VCaP (cell line): ENCODE measurements around the gene TMEM187.
"Not testable (repeated sequence)": the region's sequence is repeated elsewhere in the genome, so short reads cannot be mapped to it uniquely, and the experiment has no call there.

Experiments
- H3K27ac ChIP-seq: fragments of 450-650 bp; 2 replicates; pipeline ENCODE4 v1.5.1; 2017
- TF ChIP-seq, protein P1 (sequence below): fragments of 450-650 bp; conservative IDR thresholded peaks from 2 replicates; pipeline ENCODE4 v1.5.1; 2017; ENCODE audit warnings: mild to moderate bottlenecking, moderate library complexity

TMEM187 gene

DNA sequence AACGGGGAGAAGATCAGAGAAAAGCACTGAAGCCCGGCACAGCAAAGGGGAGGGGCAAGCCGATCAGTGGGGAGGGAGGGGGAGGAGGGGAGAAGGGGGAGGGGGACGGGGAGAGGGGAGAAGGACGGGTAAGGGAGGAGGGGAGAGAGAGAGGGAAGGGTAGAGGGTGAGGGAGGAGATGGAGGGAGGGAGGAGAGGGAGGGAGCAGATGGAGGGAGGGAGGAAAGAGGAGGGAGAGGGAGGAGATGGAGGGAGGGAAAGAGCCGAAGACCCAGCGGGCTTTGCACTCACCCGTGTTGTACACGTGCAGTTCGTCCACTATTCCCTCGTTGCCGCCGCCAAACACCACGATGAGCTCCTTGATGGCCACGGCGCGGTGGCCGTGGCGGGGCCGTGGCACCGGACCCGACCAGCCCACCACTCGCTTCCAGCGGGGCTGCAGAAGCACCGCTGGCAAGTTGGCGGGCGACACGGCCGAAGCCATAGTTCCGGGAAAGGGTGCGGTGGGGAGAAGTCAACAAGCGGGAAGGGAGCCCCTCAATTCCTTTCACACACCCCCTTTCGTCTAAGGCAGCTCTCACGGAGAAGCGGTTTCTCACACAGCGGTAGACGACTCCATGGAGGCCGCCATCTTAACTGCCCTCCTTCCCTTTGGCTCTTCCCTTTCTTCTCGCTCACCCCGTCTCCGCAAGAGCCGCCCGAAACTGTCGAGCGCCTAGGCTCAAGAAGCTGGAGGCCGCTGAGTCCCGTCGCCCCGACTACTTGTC lies 2.0 kb upstream of the TMEM187 start:
- TF ChIP-seq, protein P1, sequence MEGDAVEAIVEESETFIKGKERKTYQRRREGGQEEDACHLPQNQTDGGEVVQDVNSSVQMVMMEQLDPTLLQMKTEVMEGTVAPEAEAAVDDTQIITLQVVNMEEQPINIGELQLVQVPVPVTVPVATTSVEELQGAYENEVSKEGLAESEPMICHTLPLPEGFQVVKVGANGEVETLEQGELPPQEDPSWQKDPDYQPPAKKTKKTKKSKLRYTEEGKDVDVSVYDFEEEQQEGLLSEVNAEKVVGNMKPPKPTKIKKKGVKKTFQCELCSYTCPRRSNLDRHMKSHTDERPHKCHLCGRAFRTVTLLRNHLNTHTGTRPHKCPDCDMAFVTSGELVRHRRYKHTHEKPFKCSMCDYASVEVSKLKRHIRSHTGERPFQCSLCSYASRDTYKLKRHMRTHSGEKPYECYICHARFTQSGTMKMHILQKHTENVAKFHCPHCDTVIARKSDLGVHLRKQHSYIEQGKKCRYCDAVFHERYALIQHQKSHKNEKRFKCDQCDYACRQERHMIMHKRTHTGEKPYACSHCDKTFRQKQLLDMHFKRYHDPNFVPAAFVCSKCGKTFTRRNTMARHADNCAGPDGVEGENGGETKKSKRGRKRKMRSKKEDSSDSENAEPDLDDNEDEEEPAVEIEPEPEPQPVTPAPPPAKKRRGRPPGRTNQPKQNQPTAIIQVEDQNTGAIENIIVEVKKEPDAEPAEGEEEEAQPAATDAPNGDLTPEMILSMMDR: no peak
- peak overlapping the region; percentile 98 for H3K27ac ChIP-seq

DNA sequence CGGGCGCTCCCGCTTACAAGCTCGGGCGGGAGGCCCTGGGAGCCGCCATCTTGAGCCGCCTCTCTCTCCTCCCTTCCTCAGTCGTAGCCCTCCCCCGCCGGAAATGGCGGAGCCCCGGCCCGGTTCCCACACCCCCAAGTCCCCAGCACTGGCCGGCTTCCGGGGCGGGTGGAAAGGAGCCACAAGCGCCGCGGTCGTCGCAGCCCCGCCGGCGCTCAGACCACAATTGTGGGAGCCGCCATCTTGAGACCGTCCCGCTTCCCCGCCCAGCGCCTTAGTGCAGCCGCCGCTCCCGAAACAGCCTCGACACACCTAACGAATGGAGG lies 1.5 kb upstream of the TMEM187 start:
- TF ChIP-seq, protein P1: no peak

DNA sequence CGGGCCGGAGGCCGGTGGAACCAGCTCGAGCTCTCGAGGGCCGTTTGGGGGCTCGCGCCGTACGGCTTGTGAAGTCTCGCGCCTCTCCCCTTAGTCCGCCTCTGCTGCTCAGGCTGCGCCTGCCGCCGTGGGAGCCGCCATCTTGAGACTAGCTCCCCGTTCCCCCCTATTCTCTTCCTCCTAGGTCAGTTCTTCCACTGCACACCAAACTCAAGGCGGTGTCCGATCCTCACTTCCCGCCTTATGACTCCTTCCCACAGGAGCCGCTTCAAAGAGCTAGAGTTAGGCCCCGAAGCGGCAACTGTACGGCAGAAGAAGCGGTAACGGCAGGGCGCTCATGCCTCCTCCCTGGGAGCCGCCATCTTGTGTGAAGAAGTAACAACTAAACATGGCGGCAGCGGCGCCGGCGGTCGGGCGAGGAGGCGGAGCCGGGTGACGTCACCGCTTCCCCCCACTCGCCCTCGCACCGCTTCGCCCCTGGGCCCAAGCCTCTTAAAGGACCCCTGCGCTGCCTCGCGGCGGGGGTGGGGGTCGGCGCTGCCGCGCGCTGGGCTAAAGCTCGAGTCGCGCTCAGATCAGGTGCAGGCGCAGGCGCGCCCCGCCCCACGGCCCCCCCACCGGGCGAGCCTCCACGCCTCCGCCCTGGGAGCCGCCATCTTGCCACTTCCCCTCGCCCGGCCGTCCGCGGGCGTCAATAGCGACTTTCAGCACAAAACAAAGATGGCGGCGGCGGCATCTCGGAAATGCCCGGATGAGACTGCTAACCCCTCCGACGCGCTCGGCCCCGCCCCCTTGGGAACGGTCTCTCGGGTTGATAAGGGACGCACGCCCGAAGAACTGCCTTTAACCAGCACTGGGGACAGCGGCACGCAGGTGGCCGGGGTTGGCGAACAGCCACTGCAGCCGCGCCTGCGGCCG lies 845 bp upstream of the TMEM187 start, which contains the start of gene HCFC1:
Gene HCFC1, minus strand, starts transcription at position 369 of the 918 bp plus-strand sequence. CDS start 978 bp downstream, outside the sequence.
- TF ChIP-seq, protein P1: no peak
- H3K27ac ChIP-seq: peak within 1 kb of the TSS; percentile 98

More for the DNA sequence above, 1.5 kb upstream of the TMEM187 start:
- H3K27ac ChIP-seq: peak overlapping the region; percentile 98

DNA sequence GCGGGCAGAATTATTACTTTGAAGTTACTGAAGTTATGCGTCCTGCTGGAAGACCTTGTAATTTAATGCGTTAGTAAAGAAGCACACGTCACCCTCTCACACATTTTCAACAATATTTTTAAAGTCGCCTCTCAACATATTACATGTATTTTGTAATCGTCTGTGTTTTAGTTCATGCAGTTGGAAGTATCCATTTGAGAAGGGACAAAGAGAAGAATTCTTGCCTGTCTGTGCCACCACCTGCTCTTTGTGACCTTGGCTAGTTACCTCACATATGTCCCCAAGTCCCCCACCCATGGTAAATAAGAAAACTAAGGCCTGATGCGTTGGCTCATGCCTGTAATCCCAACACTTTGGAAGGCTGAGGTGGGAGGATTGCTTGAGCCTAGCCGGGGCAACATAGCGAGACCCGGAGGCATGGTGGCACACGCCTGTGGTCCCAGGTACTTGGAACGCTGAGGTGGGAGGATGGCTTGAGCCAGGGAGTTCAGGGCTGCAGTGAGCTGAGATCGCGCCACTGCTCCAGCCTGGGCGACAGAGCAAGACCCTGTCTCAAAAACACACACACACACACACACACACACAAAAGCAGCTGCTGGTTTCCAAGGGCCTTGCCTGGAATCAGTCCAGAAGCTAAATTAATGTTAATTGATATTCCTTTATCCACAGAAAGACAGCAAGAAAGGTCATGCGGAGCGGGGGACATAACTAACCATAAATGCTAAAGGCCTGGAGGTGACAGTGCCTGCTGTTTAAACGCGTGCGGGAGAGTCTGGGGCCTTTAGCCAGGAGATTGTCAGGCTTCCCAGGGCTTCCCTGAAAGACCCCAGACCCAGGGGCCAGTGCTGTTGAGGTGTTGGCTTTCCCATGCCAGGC lies 811 bp downstream of the TMEM187 start:
- TF ChIP-seq, protein P1: no peak

DNA sequence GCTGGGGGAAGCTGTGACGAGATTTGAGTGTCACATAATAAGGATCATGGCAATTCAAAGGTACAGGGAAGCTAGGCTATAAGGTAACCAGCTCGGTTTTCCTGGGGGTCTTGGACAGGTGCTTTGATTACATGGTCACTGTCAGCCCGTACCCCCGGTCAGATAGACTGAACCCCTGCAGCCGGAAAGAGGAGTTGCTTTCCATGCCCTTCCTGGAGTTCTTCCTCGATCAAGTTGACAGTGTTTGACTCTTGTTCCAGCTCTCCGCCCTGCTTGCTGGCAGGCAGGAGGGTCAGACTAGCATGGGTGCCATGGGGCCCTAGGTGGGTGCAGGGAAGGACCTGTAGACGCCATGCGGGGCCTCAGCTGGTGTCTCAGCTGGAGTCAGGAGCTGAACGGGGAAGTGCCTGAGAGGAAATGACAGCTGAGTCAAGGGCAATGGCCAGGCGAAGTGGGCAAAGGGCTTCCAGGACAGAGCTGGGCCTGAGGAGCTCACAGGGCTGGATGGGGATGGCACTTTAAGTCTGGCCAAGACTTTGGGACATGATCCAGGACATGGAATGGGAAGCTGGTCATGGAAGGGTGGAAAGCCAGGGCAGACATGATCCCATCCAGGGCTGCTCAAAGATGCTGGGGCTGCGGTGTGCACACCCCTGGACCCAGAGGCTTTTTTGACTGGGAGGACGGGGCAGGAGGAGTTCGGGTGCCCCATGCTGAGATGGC lies 1.6 kb downstream of the TMEM187 start:
- TF ChIP-seq, protein P1: no peak
- H3K27ac ChIP-seq: peak overlapping the region; percentile 98

More for the DNA sequence above, 811 bp downstream of the TMEM187 start:
- H3K27ac ChIP-seq: peak overlapping the region; percentile 98

DNA sequence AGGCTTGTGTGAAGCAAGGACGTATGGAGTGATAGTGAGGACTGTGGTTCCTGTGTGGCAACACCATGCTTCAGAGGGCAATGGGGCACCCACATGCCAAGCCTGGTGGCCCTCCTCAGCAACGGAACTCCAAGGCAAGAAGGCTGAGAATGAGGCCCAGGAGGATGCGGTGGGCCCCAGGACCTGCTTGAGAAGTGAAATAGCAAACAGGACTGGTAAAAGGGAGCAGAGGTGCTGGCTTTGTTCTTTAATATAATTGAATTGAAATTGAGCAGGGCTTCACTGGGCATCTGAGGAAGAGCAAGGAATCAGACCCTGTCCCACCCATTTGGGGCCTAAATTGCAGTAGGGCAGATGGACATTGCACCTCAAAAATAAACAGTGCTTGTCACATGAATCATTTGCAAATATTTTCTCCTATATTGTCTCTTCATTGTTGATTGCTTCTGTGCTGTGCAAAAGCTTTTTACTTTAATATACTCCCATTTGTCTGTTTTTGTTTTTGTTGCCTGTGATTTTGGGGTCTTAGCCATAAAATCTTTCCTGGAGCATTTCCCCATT lies 2.3 kb downstream of the TMEM187 start:
- peak overlapping the region; percentile 98 for H3K27ac ChIP-seq

DNA sequence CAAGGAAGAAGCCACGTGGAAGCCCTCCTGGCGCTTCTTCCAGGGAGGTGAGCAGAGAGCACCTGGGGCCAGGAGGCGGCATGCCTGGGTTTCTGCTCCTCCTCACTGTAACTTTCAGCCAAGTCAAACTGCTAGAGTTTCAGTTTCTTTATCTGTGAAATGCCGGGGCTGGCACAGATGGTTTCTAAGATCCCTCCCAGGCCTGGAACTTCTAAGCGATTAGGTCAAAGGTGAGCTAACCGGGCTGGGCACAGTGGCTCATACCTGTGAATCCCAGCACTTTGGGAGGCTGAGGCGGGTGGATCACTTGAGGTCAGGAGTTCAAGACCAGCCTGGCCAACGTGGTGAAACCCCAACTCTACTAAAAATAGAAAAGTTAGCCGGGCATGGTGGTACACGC lies 7.8 kb downstream of the TMEM187 start:
- H3K27ac ChIP-seq: not testable (repeated sequence)

More for the DNA sequence above, 2.3 kb downstream of the TMEM187 start:
- TF ChIP-seq, protein P1: no peak
